Measurements from ENCODE around the gene RNF220.

Gene RNF220

DNA sequence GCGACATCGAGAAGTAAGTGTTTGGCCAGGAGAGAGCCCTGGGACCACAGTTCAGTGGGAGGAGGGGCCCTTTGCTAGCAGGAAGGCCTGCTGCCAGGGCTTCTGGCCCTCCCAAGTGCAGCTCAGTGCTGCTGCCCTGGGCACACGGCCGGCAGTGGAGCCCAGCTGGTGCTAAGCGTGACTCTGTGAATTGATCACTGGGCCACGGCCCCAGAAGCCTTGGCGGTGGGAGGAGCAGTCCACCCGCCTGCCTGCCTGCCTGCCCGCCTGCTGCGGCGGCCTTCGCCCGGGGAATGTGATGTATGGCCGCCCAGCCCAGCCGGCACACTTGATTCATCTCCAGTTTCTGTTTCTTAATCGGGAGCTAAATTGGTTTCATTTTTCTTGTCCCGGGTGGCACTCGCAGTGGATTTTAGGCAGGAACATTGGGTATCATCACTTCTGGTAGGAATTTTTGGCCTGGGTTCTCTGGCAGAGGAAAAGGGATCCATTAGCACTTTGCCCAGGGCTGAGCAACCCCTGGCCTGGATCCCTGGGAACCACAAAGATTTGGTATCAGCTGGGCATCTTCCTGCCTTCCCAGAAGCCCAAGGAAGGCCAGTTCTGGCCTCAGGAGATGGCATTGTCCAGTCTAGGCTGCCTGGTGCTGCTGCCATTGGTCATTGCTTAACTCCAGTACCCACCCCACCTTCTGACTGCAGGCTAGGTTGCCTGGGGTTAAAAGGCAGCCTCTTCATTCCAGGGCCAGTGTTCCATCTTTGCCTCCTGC, 240.6 kb downstream of the RNF220 start:
- 0 out of 2 replicates have a peak, but pooled peaks cover 5% of the 10 kb centered on the region for H3K79me2 ChIP-seq (ENCODE audit: control insufficient read depth, low read length)
- no peak for TF ChIP-seq EZH2phosphoT487 (IDR thresholded peaks at IDR 0.05; ENCODE audit: borderline replicate concordance, low read length)
- TF ChIP-seq, protein P1, sequence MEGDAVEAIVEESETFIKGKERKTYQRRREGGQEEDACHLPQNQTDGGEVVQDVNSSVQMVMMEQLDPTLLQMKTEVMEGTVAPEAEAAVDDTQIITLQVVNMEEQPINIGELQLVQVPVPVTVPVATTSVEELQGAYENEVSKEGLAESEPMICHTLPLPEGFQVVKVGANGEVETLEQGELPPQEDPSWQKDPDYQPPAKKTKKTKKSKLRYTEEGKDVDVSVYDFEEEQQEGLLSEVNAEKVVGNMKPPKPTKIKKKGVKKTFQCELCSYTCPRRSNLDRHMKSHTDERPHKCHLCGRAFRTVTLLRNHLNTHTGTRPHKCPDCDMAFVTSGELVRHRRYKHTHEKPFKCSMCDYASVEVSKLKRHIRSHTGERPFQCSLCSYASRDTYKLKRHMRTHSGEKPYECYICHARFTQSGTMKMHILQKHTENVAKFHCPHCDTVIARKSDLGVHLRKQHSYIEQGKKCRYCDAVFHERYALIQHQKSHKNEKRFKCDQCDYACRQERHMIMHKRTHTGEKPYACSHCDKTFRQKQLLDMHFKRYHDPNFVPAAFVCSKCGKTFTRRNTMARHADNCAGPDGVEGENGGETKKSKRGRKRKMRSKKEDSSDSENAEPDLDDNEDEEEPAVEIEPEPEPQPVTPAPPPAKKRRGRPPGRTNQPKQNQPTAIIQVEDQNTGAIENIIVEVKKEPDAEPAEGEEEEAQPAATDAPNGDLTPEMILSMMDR (IDR thresholded peaks at IDR 0.05; ENCODE audit: low read depth, low read length, poor library complexity, severe bottlenecking): no peak
- H3K4me1 ChIP-seq (ENCODE audit: control insufficient read depth, low read length): no peaks in the 10 kb centered on the region
- no peak overlapping the region for H3K4me2 ChIP-seq (ENCODE audit: low read length)
- peaks cover 97% of the 10 kb centered on the region for H3K36me3 ChIP-seq (ENCODE audit: control insufficient read depth, low read length)
- H4K20me1 ChIP-seq (ENCODE audit: control insufficient read depth, insufficient read depth, low read depth, low read length): 0 out of 2 replicates have a peak, but pooled peaks cover 3% of the 10 kb centered on the region
- H3F3A ChIP-seq (ENCODE audit: control insufficient read depth, insufficient read depth): no peaks in the 10 kb centered on the region
- H3K4me3 ChIP-seq (ENCODE audit: low read length): no peak overlapping the region
- no peaks in the 10 kb centered on the region for H3K9me2 ChIP-seq (replicated peaks; ENCODE audit: control insufficient read depth, low read length)
- no peak overlapping the region for H3K27ac ChIP-seq (ENCODE audit: low read depth, low read length)
- H3K27me3 ChIP-seq (ENCODE audit: control insufficient read depth, low read length): no peaks in the 10 kb centered on the region
- no peaks in the 10 kb centered on the region for H3K9me3 ChIP-seq (ENCODE audit: control insufficient read depth, insufficient read depth, low read length)

DNA sequence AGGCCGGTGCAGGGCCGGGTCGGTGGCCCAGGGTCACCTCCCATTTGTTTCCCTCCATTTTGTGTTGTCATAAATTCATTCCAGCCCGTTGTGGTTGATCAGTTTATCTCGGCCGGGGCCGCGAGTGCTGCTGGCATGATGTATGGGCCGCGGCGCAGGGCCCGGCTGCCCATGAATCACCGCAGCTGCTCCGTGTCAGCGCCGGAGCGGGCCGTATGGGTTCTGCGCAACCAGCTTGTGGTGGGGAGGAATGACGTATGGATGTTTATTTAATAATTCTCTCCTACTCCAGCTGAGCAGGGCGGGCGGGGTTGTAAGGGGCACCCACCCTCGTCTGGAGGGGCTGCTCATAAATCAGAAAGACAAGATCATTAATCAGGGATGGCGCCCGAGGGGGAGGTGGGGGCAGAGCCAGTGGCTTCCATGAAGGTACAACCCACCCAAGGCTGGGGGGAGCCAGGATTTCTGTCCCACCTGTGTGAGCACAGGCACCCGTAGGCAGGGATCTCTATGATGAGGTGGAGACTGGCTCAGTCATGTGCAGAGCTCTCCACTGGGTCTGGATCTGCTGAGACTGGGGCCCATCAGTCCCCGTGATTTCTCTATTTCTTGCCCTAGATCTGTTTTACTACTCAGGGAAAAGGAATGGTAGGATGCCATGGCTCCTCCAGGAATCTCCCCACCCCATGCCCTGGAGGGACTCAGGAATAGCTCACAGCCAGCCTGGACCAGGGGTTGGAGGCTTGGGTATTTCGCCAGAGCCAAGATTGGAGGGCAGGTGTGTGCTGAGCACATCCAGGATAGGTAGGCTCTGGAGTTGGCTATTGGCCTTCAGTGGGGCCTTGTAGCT, 241.4 kb downstream of the RNF220 start:
- no peaks in the 10 kb centered on the region for H3K4me1 ChIP-seq (ENCODE audit: control insufficient read depth, low read length)
- TF ChIP-seq, protein P1 (IDR thresholded peaks at IDR 0.05; ENCODE audit: low read depth, low read length, poor library complexity, severe bottlenecking): no peak
- H3K27ac ChIP-seq (ENCODE audit: low read depth, low read length): no peak overlapping the region
- 0 out of 2 replicates have a peak, but pooled peaks cover 3% of the 10 kb centered on the region for H4K20me1 ChIP-seq (ENCODE audit: control insufficient read depth, insufficient read depth, low read depth, low read length)
- H3K9me2 ChIP-seq (replicated peaks; ENCODE audit: control insufficient read depth, low read length): no peaks in the 10 kb centered on the region
- H3K4me3 ChIP-seq (ENCODE audit: low read length): no peak overlapping the region
- no peak overlapping the region for H3K4me2 ChIP-seq (ENCODE audit: low read length)
- H3K36me3 ChIP-seq (ENCODE audit: control insufficient read depth, low read length): peaks cover 91% of the 10 kb centered on the region
- H3F3A ChIP-seq (ENCODE audit: control insufficient read depth, insufficient read depth): no peaks in the 10 kb centered on the region
- no peaks in the 10 kb centered on the region for H3K27me3 ChIP-seq (ENCODE audit: control insufficient read depth, low read length)
- H3K9me3 ChIP-seq (ENCODE audit: control insufficient read depth, insufficient read depth, low read length): no peaks in the 10 kb centered on the region
- 0 out of 2 replicates have a peak, but pooled peaks cover 5% of the 10 kb centered on the region for H3K79me2 ChIP-seq (ENCODE audit: control insufficient read depth, low read length)

DNA sequence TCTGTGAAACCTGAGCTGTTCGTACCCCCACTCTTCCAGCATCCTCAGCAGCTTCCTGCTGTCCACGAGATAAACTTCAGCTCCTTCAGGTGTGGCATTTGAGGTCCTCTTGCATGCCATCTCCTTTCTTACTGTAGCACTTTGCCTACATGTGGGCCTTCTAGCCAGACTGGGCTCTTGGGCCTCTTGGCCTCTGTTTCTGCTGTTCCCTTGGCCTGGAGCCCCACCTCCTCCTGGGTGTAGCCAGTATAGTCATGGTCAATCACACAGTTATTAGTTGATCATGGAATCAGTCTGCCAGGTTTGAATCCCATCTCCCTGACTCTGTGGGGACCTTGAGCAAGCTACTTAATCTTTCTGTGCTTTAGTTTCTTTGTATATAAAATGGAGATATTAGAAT, 242.8 kb downstream of the RNF220 start:
- peaks cover 78% of the 10 kb centered on the region for H3K36me3 ChIP-seq (ENCODE audit: control insufficient read depth, low read length)
- TF ChIP-seq, protein P1 (IDR thresholded peaks at IDR 0.05; ENCODE audit: low read depth, low read length, poor library complexity, severe bottlenecking): no peak
- no peak for TF ChIP-seq EZH2phosphoT487 (IDR thresholded peaks at IDR 0.05; ENCODE audit: borderline replicate concordance, low read length)
- H3K4me1 ChIP-seq (ENCODE audit: control insufficient read depth, low read length): no peaks in the 10 kb centered on the region
- H3K9me3 ChIP-seq (ENCODE audit: control insufficient read depth, insufficient read depth, low read length): no peaks in the 10 kb centered on the region
- H3K79me2 ChIP-seq (ENCODE audit: control insufficient read depth, low read length): 0 out of 2 replicates have a peak, but pooled peaks cover 2% of the 10 kb centered on the region
- H3K27ac ChIP-seq (ENCODE audit: low read depth, low read length): no peak overlapping the region
- no peak overlapping the region for H3K4me3 ChIP-seq (ENCODE audit: low read length)
- H4K20me1 ChIP-seq (ENCODE audit: control insufficient read depth, insufficient read depth, low read depth, low read length): 0 out of 2 replicates have a peak, but pooled peaks cover 3% of the 10 kb centered on the region
- H3K4me2 ChIP-seq (ENCODE audit: low read length): no peak overlapping the region
- peaks cover 6% of the 10 kb centered on the region; the same call in 1 of the 2 replicates for H3F3A ChIP-seq (ENCODE audit: control insufficient read depth, insufficient read depth)
- no peaks in the 10 kb centered on the region for H3K9me2 ChIP-seq (replicated peaks; ENCODE audit: control insufficient read depth, low read length)
- no peaks in the 10 kb centered on the region for H3K27me3 ChIP-seq (ENCODE audit: control insufficient read depth, low read length)
